Breast epithelium (tissue), 4 donors: Measurements from ENCODE around the gene MMAB. TPM values are rescaled to one million over a fixed set of nuclear protein-coding genes. Genes with fewer than 3 reads are reported as not detected.
"Not testable (repeated sequence)": the region's sequence is repeated elsewhere in the genome, so short reads cannot be mapped to it uniquely, and the experiment has no call there.

ENCODE experiments used
- DNase-seq, 2 donors: peaks; one replicate each; pipeline ENCODE4 v3.0.0-alpha.2; 2019; ENCODE audit warnings: low spot score in 2 of 2
- H3K27ac ChIP-seq, 2 donors: fragments of 200-600 bp; sonication (generic) in 1 of 2; one replicate each; pipeline ENCODE4 v1.5.1; 2016 to 2019; ENCODE audit warnings: mild to moderate bottlenecking in 1 of 2
- H3K27me3 ChIP-seq, 2 donors: fragments of 200-600 bp; sonication (generic) in 1 of 2; one replicate each; pipeline versions ENCODE4 v1.5.1 to v1.6.0; 2017 to 2019; ENCODE audit warnings: control low read depth in 1 of 2, mild to moderate bottlenecking in 1 of 2
- H3K36me3 ChIP-seq: fragments of 200-600 bp; one replicate; pipeline ENCODE4 v1.5.1; 2019
- H3K4me1 ChIP-seq, 2 donors: fragments of 200-600 bp; sonication (generic); one replicate each; pipeline ENCODE4 v1.5.1; 2016 to 2019; ENCODE audit warnings: control low read depth in 1 of 2
- H3K4me3 ChIP-seq, 3 donors: fragments of 200-600 bp; sonication (generic); 1 replicate in 2 of 3; 2 replicates in 1 of 3; pipeline ENCODE4 v1.5.1; 2016 to 2019; ENCODE audit warnings: mild to moderate bottlenecking in 3 of 3, moderate library complexity in 2 of 3
- H3K9me3 ChIP-seq, 2 donors: fragments of 200-600 bp; sonication (generic) in 1 of 2; one replicate each; pipeline ENCODE4 v1.5.1; 2016 to 2019; ENCODE audit warnings: control low read depth in 1 of 2
- CTCF ChIP-seq, 3 donors: fragments of 450-650 bp; IDR thresholded peaks; one replicate each; pipeline ENCODE4 v1.5.1; 2016 to 2017; ENCODE audit warnings: antibody characterized with exemption in 3 of 3, mild to moderate bottlenecking in 3 of 3, moderate library complexity in 3 of 3
- POLR2A ChIP-seq: fragments of 450-650 bp; IDR thresholded peaks from one replicate; pipeline ENCODE4 v1.6.1; 2016; ENCODE audit warnings: antibody characterized with exemption, mild to moderate bottlenecking, moderate library complexity
- POLR2AphosphoS5 ChIP-seq, 3 donors: sonication (generic); formaldehyde crosslinking; IDR thresholded peaks; one replicate each; pipeline ENCODE4 v1.6.1; 2017; ENCODE audit warnings: antibody characterized with exemption in 3 of 3
- intact Hi-C: fragments of 100-400 bp; cut with DNase I; formaldehyde crosslinking; loops from one replicate; pipeline ENCODE4 v1.15.1; 2023; ENCODE audit warnings: low total_unique reads
- total RNA-seq, 3 donors: library from RNA; depleted of rRNA; stranded (reverse); fragments of >200 nt; gene quantifications; one replicate each; pipeline ENCODE4 v1.1.0, GENCODE V29; 2016

MMAB gene
- total RNA-seq, 3 donors from 2014 or later = 23.9 to 29.1 (median 28.6) TPM

GRCh38 chr12:109604132-109604585 lies 30.9 kb upstream of the MMAB start:
- TF ChIP-seq POLR2A = no peak
- TF ChIP-seq POLR2AphosphoS5 (IDR thresholded peaks at IDR 0.05) = no peak
- no peak for TF ChIP-seq CTCF (IDR thresholded peaks at IDR 0.05)
- peaks cover 0 to under 1% of the 10 kb centered on the region in 2 donors for H3K27me3 ChIP-seq
- no peak overlapping the region for H3K27ac ChIP-seq
- no peaks in the 10 kb centered on the region for H3K9me3 ChIP-seq
- no peak for DNase-seq
- intact Hi-C loops = no loop called here
- H3K4me1 ChIP-seq = no peaks in the 10 kb centered on the region
- H3K36me3 ChIP-seq = no peaks in the 10 kb centered on the region
- H3K4me3 ChIP-seq = no peak overlapping the region

GRCh38 chr12:109602132-109602531 lies 28.8 kb upstream of the MMAB start:
- DNase-seq, H3K27me3 ChIP-seq, H3K27ac ChIP-seq, H3K4me3 ChIP-seq, H3K9me3 ChIP-seq, H3K36me3 ChIP-seq, intact Hi-C loops, H3K4me1 ChIP-seq: not testable (repeated sequence)

GRCh38 chr12:109601557-109601956 lies 28.3 kb upstream of the MMAB start:
- no peaks in the 10 kb centered on the region for H3K36me3 ChIP-seq
- no peak for DNase-seq
- H3K27me3 ChIP-seq = no peaks in the 10 kb centered on the region
- TF ChIP-seq POLR2AphosphoS5 (IDR thresholded peaks at IDR 0.05) (no peak), CTCF (IDR thresholded peaks at IDR 0.05) (no peak), POLR2A (no peak)
- no peak overlapping the region for H3K4me3 ChIP-seq
- intact Hi-C loops = no loop called here
- H3K27ac ChIP-seq = no peak overlapping the region
- H3K9me3 ChIP-seq = no peaks in the 10 kb centered on the region
- peaks cover 0 to 4% of the 10 kb centered on the region in 2 donors for H3K4me1 ChIP-seq

- intact Hi-C loops = no loop called here
- Histone ChIP-seq H3K9me3 (no peaks in the 10 kb centered on the region), H3K27ac (no peak overlapping the region), H3K36me3 (no peaks in the 10 kb centered on the region), H3K4me3 (no peak overlapping the region), H3K4me1 (peaks cover 0 to 4% of the 10 kb centered on the region in 2 donors), H3K27me3 (no peaks in the 10 kb centered on the region)
- TF ChIP-seq POLR2A (no peak), CTCF (IDR thresholded peaks at IDR 0.05) (no peak), POLR2AphosphoS5 (IDR thresholded peaks at IDR 0.05) (no peak)
- DNase-seq = no peak
These were observed 27.7 kb upstream of the MMAB start for GRCh38 chr12:109600995-109601394.

GRCh38 chr12:109600481-109600880 lies 27.2 kb upstream of the MMAB start:
- H3K4me1 ChIP-seq = peaks cover 0 to 4% of the 10 kb centered on the region in 2 donors
- TF ChIP-seq CTCF (IDR thresholded peaks at IDR 0.05) (no peak), POLR2AphosphoS5 (IDR thresholded peaks at IDR 0.05) (no peak), POLR2A (no peak)
- intact Hi-C loops = no loop called here
- no peaks in the 10 kb centered on the region for H3K9me3 ChIP-seq
- no peak for DNase-seq
- no peak overlapping the region for H3K27ac ChIP-seq
- no peak overlapping the region for H3K4me3 ChIP-seq
- H3K36me3 ChIP-seq = no peaks in the 10 kb centered on the region
- no peaks in the 10 kb centered on the region for H3K27me3 ChIP-seq

GRCh38 chr12:109599087-109599486 lies 25.8 kb upstream of the MMAB start:
- no peak for DNase-seq
- intact Hi-C loops = loop anchor here (5.0 kb wide), 1 partner anchor 178 kb away; no protein-coding TSS in a partner anchor
- Histone ChIP-seq H3K27me3 (no peaks in the 10 kb centered on the region), H3K4me1 (peaks cover 0 to 4% of the 10 kb centered on the region in 2 donors), H3K4me3 (no peak overlapping the region), H3K9me3 (no peaks in the 10 kb centered on the region), H3K27ac (no peak overlapping the region), H3K36me3 (no peaks in the 10 kb centered on the region)
- no peak for TF ChIP-seq POLR2AphosphoS5 (IDR thresholded peaks at IDR 0.05)
- TF ChIP-seq CTCF (IDR thresholded peaks at IDR 0.05) = no peak
- TF ChIP-seq POLR2A = no peak
